ENCODE measurements around the gene EXOC3L1.

- TF ChIP-seq, protein P1, sequence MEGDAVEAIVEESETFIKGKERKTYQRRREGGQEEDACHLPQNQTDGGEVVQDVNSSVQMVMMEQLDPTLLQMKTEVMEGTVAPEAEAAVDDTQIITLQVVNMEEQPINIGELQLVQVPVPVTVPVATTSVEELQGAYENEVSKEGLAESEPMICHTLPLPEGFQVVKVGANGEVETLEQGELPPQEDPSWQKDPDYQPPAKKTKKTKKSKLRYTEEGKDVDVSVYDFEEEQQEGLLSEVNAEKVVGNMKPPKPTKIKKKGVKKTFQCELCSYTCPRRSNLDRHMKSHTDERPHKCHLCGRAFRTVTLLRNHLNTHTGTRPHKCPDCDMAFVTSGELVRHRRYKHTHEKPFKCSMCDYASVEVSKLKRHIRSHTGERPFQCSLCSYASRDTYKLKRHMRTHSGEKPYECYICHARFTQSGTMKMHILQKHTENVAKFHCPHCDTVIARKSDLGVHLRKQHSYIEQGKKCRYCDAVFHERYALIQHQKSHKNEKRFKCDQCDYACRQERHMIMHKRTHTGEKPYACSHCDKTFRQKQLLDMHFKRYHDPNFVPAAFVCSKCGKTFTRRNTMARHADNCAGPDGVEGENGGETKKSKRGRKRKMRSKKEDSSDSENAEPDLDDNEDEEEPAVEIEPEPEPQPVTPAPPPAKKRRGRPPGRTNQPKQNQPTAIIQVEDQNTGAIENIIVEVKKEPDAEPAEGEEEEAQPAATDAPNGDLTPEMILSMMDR (IDR thresholded peaks at IDR 0.05) = no peak
- TF ChIP-seq POLR2A (IDR thresholded peaks at IDR 0.05) = no peak
Observed at GRCh38 chr16:67141391-67141790, 48.5 kb downstream of the EXOC3L1 start.
